ENCODE measurements around the gene SFXN3.
"Not testable (repeated sequence)": the region's sequence is repeated elsewhere in the genome, so short reads cannot be mapped to it uniquely, and the experiment has no call there.

SFXN3 gene

GRCh38 chr10:101032637-101033224 lies 1.7 kb downstream of the SFXN3 start:
- no peak overlapping the region for H3K4me2 ChIP-seq (ENCODE audit: low read length)
- H2AFZ ChIP-seq (ENCODE audit: low read length) = no peak overlapping the region
- H3K79me2 ChIP-seq (ENCODE audit: insufficient read depth, low read length) = no peaks in the 10 kb centered on the region
- H3K4me3 ChIP-seq (ENCODE audit: low read depth, low read length, poor library complexity, severe bottlenecking) = no peak overlapping the region
- H3K9me3 ChIP-seq (ENCODE audit: low read length) = no peaks in the 10 kb centered on the region
- no peaks in the 10 kb centered on the region for H3F3A ChIP-seq (ENCODE audit: insufficient read depth, low read length)
- no peaks in the 10 kb centered on the region for H4K20me1 ChIP-seq (ENCODE audit: insufficient read depth, low read length)
- H3K9me2 ChIP-seq (ENCODE audit: low read depth, low read length) = no peaks in the 10 kb centered on the region
- H3K36me3 ChIP-seq (ENCODE audit: insufficient read depth, low read length) = no peaks in the 10 kb centered on the region
- H3K27ac ChIP-seq (ENCODE audit: low read depth, low read length, poor library complexity, severe bottlenecking) = no peak overlapping the region
- 0 out of 2 replicates have a peak, but pooled peaks cover 4% of the 10 kb centered on the region for H3K27me3 ChIP-seq (ENCODE audit: insufficient read depth, low read length)
- TF ChIP-seq EZH2 (IDR thresholded peaks at IDR 0.05; ENCODE audit: borderline replicate concordance, low read length) = no peak
- TF ChIP-seq CTCF (IDR thresholded peaks at IDR 0.05; ENCODE audit: low read length) = no peak
- H3K9ac ChIP-seq (ENCODE audit: low read length) = no peak overlapping the region
- peaks cover 10% of the 10 kb centered on the region for H3K4me1 ChIP-seq (ENCODE audit: insufficient read depth, low read length, severe bottlenecking)

GRCh38 chr10:101033276-101033675 lies 2.2 kb downstream of the SFXN3 start:
- no peak overlapping the region for H3K4me3 ChIP-seq (ENCODE audit: low read depth, low read length, poor library complexity, severe bottlenecking)
- no peak for TF ChIP-seq EZH2 (IDR thresholded peaks at IDR 0.05; ENCODE audit: borderline replicate concordance, low read length)
- TF ChIP-seq CTCF (IDR thresholded peaks at IDR 0.05; ENCODE audit: low read length) = no peak
- no peak overlapping the region for H2AFZ ChIP-seq (ENCODE audit: low read length)
- no peaks in the 10 kb centered on the region for H3K79me2 ChIP-seq (ENCODE audit: insufficient read depth, low read length)
- no peaks in the 10 kb centered on the region for H3K36me3 ChIP-seq (ENCODE audit: insufficient read depth, low read length)
- no peaks in the 10 kb centered on the region for H3K9me3 ChIP-seq (ENCODE audit: low read length)
- H4K20me1 ChIP-seq (ENCODE audit: insufficient read depth, low read length) = no peaks in the 10 kb centered on the region
- H3K27me3 ChIP-seq (ENCODE audit: insufficient read depth, low read length) = 0 out of 2 replicates have a peak, but pooled peaks cover 4% of the 10 kb centered on the region
- H3K4me2 ChIP-seq (ENCODE audit: low read length) = no peak overlapping the region
- H3K4me1 ChIP-seq (ENCODE audit: insufficient read depth, low read length, severe bottlenecking) = peaks cover 10% of the 10 kb centered on the region
- H3K9me2 ChIP-seq (ENCODE audit: low read depth, low read length) = no peaks in the 10 kb centered on the region
- H3K27ac ChIP-seq (ENCODE audit: low read depth, low read length, poor library complexity, severe bottlenecking) = no peak overlapping the region
- no peaks in the 10 kb centered on the region for H3F3A ChIP-seq (ENCODE audit: insufficient read depth, low read length)
- no peak overlapping the region for H3K9ac ChIP-seq (ENCODE audit: low read length)

- not testable (repeated sequence) for H3K9ac ChIP-seq (ENCODE audit: low read length); H3F3A ChIP-seq (ENCODE audit: insufficient read depth, low read length); H3K27me3 ChIP-seq (ENCODE audit: insufficient read depth, low read length); H3K9me3 ChIP-seq (ENCODE audit: low read length); H4K20me1 ChIP-seq (ENCODE audit: insufficient read depth, low read length); H3K4me3 ChIP-seq (ENCODE audit: low read depth, low read length, poor library complexity, severe bottlenecking); H3K9me2 ChIP-seq (ENCODE audit: low read depth, low read length); H2AFZ ChIP-seq (ENCODE audit: low read length); H3K79me2 ChIP-seq (ENCODE audit: insufficient read depth, low read length); H3K27ac ChIP-seq (ENCODE audit: low read depth, low read length, poor library complexity, severe bottlenecking); H3K36me3 ChIP-seq (ENCODE audit: insufficient read depth, low read length); H3K4me2 ChIP-seq (ENCODE audit: low read length)
- H3K4me1 ChIP-seq (ENCODE audit: insufficient read depth, low read length, severe bottlenecking) = peaks cover 10% of the 10 kb centered on the region
Observed at GRCh38 chr10:101034404-101034803, 3.4 kb downstream of the SFXN3 start.

GRCh38 chr10:101035314-101035713 lies 4.3 kb downstream of the SFXN3 start:
- Histone ChIP-seq H3K79me2 (ENCODE audit: insufficient read depth, low read length) (no peaks in the 10 kb centered on the region), H3K4me3 (ENCODE audit: low read depth, low read length, poor library complexity, severe bottlenecking) (no peak overlapping the region), H3K27me3 (ENCODE audit: insufficient read depth, low read length) (no peaks in the 10 kb centered on the region), H3K36me3 (ENCODE audit: insufficient read depth, low read length) (no peaks in the 10 kb centered on the region), H3F3A (ENCODE audit: insufficient read depth, low read length) (no peaks in the 10 kb centered on the region), H3K4me1 (ENCODE audit: insufficient read depth, low read length, severe bottlenecking) (peaks cover 10% of the 10 kb centered on the region), H3K27ac (ENCODE audit: low read depth, low read length, poor library complexity, severe bottlenecking) (no peak overlapping the region), H2AFZ (ENCODE audit: low read length) (no peak overlapping the region), H3K9me2 (ENCODE audit: low read depth, low read length) (no peaks in the 10 kb centered on the region), H4K20me1 (ENCODE audit: insufficient read depth, low read length) (no peaks in the 10 kb centered on the region), H3K9ac (ENCODE audit: low read length) (no peak overlapping the region), H3K4me2 (ENCODE audit: low read length) (no peak overlapping the region), H3K9me3 (ENCODE audit: low read length) (no peaks in the 10 kb centered on the region)
- TF ChIP-seq CTCF (IDR thresholded peaks at IDR 0.05; ENCODE audit: low read length) = no peak
- TF ChIP-seq EZH2 (IDR thresholded peaks at IDR 0.05; ENCODE audit: borderline replicate concordance, low read length) = no peak

Measured in OCI-LY1 (cell line).